K562 treated with DMSO at 1 percent for 24 hours (cell line): ENCODE measurements around the gene OR4K17. TPM values are rescaled to one million over a fixed set of nuclear protein-coding genes. Genes with fewer than 3 reads are reported as not detected.

Experiments
- total RNA-seq: library from RNA; unstranded; fragments of 300-600 nt; gene quantifications from 2 replicates; pipeline ENCODE4 v1.2.3, GENCODE V29; 2022; ENCODE audit warnings: low read depth; ENCODE audit not compliant: insufficient read depth

OR4K17 gene
- total RNA-seq: not detected in 2 replicates

DNA sequence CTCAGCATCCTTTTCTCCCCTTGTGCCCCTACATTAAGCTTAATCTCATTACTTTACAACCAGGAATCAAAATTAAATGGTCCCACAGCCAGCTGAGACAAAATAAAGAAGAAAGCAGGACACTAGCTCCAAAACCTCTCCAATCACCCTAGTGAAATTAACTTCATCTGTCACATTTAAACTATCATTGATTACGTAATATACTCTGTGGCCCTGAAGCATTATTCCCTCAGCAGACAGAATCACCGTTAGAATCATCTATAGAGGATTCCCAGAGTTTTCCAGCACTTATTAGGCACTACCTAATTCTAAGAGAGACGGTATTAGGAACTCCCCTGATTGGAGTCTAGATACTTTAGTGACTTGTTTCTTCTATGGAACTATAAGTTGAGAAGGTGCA, at the start of gene OR4K17:
OR4K17 (plus strand) TSS at position 302 of the 400 bp plus-strand sequence. CDS start 6,761 bp downstream, outside the sequence.

GRCh38 chr14:20138520-20138919, 28.0 kb downstream of the OR4K17 start, which contains the start of gene OR4N5:
OR4N5 (plus strand) TSS chr14:20138820; CDS start chr14:20143736, 4,916 bp downstream.

Other genes with a start within 250 kb of the OR4K17 start
- not detected in 2 replicates for gene OR4K2, start 235.6 kb upstream of the OR4K17 start, total RNA-seq
- gene OR4K5, start 190.1 kb upstream of the OR4K17 start, total RNA-seq: not detected in 2 replicates
- not detected in 2 replicates for gene OR4K1, start 179.8 kb upstream of the OR4K17 start, total RNA-seq
- not detected in 2 replicates for gene OR4K15, start 135.1 kb upstream of the OR4K17 start, total RNA-seq
- gene OR4Q2, start 108.6 kb upstream of the OR4K17 start, total RNA-seq: not detected in 2 replicates
- gene OR4K14, start 91.4 kb upstream of the OR4K17 start, total RNA-seq: not detected in 2 replicates
- gene OR4K13, start 74.7 kb upstream of the OR4K17 start, total RNA-seq: not detected in 2 replicates
- not detected in 2 replicates for gene OR4L1, start 50.7 kb upstream of the OR4K17 start, total RNA-seq
- not detected in 2 replicates for gene OR4N5, start 28.1 kb downstream of the OR4K17 start, total RNA-seq
- not detected in 2 replicates for gene OR11G2, start 80.2 kb downstream of the OR4K17 start, total RNA-seq
- gene OR11H6, start 113.0 kb downstream of the OR4K17 start, total RNA-seq: not detected in 2 replicates
- gene OR11H7, start 118.2 kb downstream of the OR4K17 start, total RNA-seq: not detected in 2 replicates
- not detected in 2 replicates for gene OR11H4, start 128.5 kb downstream of the OR4K17 start, total RNA-seq
- gene TTC5, start 195.2 kb downstream of the OR4K17 start, total RNA-seq: 4.7 and 9.8 TPM in 2 replicates
- gene CCNB1IP1, start 222.5 kb downstream of the OR4K17 start, total RNA-seq: 63.5 and 64.1 TPM in 2 replicates
- gene PARP2, start 232.9 kb downstream of the OR4K17 start, total RNA-seq: 22.0 and 25.2 TPM in 2 replicates